ENCODE results near the gene SPP1. TPM values are rescaled to one million over a fixed set of nuclear protein-coding genes. Genes with fewer than 3 reads are reported as not detected.
"Not testable (repeated sequence)": the region's sequence is repeated elsewhere in the genome, so short reads cannot be mapped to it uniquely, and the experiment has no call there.

Gene SPP1
- polyA plus RNA-seq, 3 donors, result 106 to 143 (median 112) TPM

DNA sequence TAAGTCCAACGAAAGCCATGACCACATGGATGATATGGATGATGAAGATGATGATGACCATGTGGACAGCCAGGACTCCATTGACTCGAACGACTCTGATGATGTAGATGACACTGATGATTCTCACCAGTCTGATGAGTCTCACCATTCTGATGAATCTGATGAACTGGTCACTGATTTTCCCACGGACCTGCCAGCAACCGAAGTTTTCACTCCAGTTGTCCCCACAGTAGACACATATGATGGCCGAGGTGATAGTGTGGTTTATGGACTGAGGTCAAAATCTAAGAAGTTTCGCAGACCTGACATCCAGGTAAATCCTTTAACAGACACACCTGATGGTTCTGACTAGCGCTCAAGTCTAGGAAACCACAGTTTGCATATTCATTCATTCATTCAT lies 6.0 kb downstream of the SPP1 start:
- no peak for DNase-seq

DNA sequence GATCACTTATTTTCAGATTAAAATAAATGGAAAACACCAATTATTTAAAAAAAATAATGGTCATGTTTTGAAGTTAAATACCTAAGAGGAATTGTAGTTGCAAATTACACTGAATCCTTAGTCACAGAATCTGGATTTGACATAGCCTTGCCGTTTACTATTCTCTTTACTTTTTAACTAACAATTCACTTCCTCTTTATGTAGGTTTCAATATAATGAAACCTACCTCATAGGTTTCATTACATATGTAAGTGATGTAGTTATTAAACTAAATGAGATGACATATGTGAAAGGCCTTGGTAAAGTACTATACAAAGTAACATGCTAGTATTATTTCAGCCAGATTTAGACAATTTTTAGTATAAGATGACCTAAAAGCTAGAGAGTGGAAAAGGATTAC lies 6.5 kb downstream of the SPP1 start:
- DNase-seq, result no peak

DNA sequence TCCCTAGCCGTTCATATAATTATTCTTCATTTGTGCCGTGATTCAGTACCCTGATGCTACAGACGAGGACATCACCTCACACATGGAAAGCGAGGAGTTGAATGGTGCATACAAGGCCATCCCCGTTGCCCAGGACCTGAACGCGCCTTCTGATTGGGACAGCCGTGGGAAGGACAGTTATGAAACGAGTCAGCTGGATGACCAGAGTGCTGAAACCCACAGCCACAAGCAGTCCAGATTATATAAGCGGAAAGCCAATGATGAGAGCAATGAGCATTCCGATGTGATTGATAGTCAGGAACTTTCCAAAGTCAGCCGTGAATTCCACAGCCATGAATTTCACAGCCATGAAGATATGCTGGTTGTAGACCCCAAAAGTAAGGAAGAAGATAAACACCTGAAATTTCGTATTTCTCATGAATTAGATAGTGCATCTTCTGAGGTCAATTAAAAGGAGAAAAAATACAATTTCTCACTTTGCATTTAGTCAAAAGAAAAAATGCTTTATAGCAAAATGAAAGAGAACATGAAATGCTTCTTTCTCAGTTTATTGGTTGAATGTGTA lies 7.0 kb downstream of the SPP1 start:
- DNase-seq, result no peak

DNA sequence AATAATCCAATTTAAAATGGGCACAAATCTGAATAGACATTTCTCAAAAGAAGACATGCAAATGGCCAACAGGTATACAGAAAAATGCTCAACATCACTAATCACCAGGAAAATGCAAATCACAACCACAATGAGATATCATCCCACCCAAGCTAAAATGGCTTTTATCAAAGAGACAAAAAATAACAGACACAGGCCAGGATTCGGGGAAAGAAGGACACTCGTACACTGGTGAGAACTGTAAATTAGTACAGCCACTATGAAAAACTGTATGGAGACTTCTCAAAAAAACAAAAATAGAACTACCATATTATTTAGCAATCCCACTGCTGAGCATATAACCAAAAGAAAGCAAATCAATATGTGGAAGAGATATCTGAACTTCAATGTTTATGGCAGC lies 8.5 kb downstream of the SPP1 start:
- DNase-seq, result no peak

DNA sequence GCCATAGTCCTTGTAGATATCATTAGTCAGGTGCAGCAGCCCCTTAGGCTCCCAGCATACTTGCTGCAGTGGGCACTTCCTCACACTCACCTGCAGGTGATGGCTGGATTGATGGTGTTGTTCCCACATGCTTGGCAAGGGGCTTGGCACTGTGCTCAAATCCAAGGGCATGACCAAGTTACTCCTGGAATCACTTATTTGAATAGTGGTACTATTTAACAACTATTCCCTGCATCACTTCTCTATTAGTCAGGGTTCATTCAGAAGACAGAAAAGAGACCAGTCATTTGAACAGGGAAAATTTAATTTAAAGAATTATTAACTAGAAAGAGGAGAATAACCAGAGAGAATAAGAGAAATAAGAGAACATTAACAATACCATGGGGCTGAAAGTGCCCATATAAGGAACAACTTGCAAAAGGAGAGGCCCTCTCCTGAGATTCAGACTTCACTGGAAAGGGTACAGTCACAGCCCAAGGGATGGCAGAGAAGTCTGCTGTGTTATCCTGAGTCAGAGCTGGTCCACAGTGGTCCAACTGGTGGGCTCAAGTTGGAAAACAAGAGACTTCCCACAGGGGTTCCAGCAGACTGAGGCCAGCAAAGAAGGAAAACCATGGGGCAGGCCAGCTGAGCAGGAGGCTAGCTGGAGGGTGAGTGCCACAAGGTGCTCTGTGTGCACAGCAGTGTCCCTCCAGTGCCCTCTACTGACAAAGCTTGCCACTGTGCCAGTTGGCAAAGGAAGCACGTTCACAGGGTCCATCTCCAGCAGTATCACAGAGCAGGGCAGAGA lies 9.8 kb downstream of the SPP1 start:
- DNase-seq, result no peak

DNA sequence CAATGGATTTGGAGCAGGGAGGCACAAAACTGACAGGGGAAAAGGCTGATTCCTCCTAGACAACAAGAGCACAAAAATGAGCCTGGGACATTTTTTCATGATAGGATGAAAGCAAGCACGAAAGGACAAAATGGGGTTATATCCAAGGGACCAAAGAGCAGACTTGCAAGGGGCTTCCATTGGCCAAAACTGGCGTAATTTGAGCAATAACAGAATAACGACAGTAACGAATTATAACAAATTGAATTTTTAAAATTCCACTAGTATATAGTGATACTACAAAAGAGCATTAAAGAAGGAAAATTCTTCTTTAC lies 10.3 kb downstream of the SPP1 start:
- DNase-seq, result no peak

DNA sequence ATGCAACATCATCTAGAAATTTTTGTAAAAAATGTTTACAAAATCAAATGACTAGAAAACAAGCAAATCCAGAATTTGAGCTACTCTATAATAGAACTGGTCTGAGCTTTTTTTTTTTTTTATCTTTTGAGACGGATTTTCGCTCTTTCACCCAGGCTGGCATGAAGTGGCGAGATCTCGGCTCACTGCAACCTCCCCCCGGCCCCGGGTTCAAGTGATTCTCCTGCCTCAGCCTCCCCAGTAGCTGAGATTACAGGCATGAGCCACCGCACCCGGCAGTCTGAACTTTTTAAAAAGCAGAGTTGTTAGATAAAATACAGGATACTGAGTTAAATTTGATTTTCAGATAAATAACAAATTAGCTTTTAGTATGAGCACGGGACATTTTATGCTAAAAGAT lies 11.0 kb downstream of the SPP1 start:
- no peak for DNase-seq

DNA sequence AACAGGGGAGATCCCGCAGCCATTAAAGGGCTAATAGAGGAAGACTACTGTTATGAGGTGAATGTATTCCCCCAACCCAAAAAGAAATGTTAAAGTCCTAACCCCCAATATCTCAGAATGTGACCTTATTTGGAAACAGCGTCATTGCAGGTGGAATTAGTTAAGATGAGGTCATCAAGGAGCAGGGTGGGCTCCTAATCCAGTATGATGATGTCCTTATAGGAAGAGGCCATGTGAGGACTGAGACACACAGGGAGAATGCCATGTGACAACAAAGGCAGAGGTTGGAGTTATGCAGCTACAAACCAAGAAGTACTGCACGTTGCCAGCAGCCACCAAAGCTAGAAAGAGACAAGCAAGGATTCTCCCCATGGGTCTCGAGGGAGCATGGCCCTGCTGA lies 14.3 kb downstream of the SPP1 start:
- no peak for DNase-seq

DNA sequence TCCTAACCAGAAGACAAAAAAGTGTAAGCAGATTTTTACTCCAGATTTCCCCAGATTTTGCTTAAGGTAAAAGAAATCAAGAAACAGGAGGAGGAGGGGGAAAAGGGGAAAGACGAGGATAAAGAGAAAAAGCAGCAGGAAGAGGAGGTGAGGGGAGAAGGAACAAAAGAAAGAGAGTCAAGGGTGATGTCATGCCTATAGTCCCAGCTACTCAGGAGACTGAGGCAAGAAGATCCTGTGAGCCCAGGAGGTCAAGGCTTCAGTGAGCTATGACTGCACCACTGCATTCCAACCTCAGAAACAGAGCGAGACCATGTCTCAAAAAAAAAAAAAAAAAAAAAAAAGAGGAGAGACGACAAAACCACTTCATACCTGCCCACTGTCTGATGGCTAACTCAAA lies 19.9 kb downstream of the SPP1 start:
- DNase-seq, result no peak

DNA sequence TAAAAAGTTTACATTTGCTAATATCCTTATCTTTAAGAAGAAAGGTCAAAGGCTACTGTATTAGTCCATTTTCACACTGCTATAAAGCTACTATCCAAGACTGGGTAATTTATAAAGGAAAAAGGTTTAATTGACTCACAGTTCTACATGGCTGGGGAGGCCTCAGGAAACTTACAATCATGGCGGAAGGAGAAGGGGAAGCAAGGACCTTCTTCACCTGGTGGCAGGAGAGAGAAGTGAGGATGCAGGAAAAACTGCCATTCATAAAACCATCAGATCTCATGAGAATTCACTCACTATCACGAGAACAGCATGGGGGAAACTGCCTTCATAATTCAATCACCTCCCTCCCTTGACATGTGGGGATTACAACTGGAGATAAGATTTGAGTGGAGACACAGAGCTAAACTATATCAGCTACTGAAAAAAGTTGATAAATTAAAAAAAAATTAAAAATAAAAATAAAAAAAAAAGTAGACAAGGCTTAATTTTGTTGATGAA lies 23.7 kb downstream of the SPP1 start:
- DNase-seq, result not testable (repeated sequence)

DNA sequence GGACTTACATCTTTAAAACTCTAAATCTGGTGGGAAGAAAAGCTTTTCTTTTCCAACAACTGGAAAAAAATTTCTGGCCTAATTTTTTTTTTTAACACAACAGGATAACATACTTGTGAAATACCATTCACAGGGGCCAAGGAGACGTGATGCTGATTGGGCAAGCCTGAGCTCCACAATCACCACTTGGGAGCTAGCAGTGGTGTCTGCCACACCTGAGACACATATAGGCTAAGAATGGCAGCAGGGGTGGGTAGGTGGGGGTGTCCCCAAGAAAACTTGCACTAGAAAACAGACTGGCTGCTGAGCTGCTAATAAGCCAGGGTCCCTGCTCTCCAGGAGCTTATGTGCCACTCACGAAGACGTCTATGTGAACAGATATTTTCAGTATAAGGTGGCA lies 26.4 kb downstream of the SPP1 start:
- DNase-seq, result no peak

DNA sequence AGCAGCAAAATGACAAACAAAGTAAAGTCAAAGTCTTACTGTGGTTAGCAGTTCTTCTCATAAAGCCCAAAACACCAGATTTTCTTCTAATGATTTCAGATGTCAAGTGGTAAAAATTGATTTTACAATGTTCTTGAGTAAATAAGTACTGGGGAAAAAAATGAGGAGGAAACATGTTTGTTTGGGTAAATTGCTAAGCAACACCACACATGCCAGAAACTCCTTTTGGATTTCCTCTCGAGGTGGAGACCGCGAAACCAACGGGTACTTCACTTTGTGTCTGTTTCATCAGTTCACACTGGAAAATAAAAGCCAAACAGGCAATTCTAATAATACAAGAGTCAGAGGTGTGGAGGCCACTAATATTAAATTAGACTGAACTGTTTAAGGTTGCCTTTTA lies 27.3 kb downstream of the SPP1 start:
- DNase-seq, result no peak

DNA sequence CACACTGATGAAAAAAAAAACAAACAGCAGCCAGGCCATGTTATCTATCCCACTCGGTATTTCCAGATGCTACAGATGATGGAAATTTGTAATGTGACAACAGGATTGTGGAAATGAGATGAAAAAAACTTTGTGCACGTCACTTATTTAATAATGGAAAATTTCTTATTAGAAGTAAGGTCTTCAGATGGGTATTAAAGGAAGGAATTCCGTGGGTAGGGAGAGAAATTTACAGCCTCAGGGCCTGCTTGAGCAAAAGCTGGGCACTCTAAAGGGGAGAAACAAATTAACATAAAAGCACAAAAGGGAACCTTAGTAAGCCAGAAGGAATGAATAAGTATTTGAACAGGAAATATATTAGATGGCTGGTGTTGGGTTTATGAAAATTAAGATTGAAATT lies 27.7 kb downstream of the SPP1 start:
- DNase-seq, result no peak

DNA sequence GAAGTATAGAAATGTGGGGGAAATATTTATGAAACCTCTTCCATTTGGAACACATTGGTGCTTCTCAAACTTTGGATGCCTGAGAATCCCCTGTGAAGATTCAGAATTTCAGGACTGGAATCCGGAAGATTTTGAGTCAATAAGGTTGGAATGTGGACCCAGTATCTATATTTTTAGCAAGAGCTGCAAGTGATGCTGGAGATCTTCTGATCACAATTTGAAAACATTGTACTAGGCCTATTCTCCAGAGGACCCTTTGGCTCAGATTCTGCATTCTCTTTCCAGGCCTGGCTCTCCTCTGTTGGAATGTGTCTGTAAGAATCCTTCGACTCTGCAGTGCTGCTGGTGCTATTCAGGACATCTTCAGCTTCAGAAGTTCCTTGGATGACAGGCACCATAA lies 29.6 kb downstream of the SPP1 start:
- DNase-seq, result no peak

DNA sequence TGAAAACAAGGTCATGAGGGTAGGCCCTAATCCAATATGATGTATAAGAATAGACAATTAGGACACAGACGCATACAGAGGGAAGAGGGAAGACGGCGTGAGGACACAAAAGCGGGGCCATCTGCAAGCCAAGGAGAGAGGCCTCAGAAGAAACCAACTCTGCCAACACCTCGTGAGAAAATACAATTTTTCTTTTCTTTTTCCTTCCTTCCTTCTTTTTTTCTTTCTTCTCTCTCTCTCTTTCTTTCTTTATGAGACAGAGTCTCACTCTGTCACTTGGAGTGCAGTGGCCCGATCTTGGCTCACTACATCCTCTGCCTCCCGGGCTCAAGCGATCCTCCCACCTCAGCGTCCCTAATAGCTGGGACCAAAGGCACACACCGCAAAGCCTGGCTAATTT lies 30.4 kb downstream of the SPP1 start:
- no peak for DNase-seq

DNA sequence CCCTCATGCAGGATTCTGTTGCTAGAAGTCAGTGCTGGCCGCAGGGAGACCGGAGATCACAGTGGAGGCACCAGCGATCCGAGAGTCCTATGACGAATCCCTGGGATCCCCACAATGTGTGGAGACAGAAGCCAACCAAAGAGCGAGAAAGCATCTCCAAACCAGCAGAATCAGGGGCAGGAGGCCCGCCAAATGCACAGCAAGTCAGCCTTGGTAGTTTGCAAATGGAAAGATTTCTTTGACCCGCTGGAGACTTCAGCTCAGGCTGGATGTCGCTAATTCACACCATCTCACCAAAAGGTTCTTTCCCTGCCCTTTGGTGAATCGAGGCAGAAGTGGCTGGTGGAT lies 31.4 kb downstream of the SPP1 start:
- no peak for DNase-seq

DNA sequence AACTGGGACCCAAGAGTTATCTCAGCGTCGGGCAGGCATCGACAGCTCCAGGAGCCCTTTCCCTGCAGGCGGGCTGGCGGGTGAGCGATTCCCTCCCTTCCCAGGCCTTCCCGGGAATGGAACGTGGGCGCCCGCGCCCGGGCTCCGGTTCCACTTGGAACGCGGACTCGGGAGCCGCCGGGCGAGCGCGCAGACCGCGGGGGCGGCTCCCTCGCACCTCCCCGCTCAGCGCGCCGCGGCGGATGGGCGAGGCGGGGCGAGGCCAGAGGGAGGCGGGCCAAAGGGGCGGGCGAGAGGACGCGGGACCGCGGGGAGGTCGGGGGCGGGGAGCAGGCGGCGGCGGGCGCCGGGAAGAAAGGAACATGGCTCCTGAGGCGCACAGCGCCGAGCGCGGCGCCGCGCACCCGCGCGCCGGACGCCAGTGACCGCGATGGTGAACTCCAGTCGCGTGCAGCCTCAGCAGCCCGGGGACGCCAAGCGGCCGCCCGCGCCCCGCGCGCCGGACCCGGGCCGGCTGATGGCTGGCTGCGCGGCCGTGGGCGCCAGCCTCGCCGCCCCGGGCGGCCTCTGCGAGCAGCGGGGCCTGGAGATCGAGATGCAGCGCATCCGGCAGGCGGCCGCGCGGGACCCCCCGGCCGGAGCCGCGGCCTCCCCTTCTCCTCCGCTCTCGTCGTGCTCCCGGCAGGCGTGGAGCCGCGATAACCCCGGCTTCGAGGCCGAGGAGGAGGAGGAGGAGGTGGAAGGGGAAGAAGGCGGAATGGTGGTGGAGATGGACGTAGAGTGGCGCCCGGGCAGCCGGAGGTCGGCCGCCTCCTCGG lies 32.0 kb downstream of the SPP1 start, which contains the start of gene PKD2:
TSS of gene PKD2 (plus strand) at position 332 of the 818 bp plus-strand sequence. CDS start at position 431, 99 bp downstream.
- DNase-seq, result peak; percentile 78

DNA sequence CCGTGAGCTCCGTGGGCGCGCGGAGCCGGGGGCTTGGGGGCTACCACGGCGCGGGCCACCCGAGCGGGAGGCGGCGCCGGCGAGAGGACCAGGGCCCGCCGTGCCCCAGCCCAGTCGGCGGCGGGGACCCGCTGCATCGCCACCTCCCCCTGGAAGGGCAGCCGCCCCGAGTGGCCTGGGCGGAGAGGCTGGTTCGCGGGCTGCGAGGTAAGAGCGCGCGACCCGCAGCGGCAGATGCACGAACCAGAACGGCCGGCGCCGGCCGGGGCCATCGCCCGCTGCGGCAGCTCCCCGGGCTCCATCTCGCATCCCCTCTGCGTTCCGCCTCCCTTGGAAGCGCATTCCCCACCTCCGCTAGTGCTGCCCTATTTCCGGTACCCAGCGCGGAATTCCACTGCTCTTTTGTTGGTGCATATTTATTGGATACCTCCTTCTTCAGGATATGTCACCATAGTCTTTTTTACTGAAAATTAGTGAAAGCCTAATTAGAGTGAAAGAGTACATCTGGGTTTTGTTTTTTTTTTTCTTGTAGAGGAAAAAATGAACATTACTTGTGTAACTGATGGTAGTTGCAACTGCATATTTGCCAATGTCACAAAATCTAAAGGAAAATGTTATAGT lies 32.7 kb downstream of the SPP1 start:
- peak; percentile 48 for DNase-seq

DNA sequence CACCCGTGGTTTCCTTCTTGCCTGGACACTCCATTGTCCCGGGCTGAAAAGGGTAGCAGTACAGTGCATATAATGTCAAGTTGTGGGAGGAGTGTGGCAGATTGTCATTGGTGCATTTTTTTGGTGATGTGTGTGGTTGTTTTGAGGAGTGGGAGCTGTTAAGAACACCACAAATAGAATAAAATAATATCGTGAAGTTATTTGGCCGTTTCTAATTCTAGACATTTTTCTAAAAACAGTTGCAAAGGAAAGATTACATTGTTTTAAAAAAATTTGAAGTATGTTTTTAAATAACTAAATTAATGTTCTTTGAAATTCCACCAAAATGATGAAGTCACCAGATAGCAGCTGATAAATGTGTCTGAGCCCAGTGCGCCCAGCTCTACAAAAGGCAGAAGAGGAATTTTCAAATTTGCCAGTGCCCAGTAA lies 33.2 kb downstream of the SPP1 start:
- DNase-seq, result no peak

DNA sequence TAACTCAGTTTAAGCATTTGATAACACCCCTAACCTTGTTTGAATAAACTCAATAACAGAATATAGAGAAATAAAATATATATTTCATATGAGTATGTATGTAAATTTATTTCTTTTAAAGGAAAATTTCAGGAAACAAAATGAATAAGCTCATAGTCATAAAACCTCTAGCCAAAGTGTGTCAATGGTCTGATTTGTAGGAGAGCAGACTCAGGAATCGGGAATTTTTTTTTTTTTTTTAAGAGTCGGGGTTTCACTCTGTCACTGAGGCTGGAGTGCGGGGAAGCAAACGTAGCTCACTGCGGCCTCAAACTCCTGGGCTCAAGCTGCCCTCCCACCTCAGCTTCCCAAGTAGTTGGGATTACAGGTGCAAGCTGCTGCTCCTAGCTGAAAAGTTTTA lies 34.4 kb downstream of the SPP1 start:
- DNase-seq, result no peak

DNA sequence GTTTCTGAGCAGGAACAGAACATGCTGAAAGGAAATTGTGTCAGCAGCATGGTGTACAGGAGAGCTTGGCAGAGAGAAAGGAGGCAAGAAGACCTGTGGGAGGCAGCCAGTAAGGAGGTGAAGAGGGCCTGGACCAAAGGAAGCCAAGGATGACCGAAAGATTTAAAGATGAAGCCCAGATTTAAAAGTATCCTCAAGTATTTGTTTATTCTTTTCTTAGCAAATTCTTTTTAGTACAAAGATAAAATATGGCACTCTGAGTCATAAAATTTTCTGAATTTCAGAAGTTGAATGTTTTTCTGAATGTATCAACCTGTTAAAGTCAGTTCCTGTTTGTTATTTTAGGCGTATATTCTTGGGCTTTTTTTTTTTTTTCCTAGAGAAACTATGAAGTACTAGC lies 35.5 kb downstream of the SPP1 start:
- DNase-seq, result no peak

DNA sequence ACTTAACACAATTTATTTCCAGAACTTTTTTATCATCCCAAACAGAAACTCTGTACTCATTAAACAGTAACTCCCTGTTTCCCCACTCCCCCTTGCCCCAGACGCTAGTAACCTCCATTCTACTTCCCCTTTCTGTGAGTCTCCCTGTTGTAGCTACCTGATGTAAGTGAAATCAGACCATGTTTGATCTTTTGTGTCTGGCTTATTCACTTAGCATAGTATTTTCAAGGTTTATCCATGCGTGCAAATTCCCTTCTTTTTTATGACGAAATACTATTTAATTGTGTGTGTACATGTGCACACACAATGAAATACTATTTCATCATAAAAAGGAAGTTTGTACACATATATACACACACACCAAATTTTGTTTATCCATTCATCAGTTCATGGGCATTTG lies 37.1 kb downstream of the SPP1 start:
- no peak for DNase-seq
